Purkinje cell (primary cell): ENCODE data around the gene DACH2. TPM values are rescaled to one million over a fixed set of nuclear protein-coding genes. Genes with fewer than 3 reads are reported as not detected.

Experiments used
- polyA plus RNA-seq: library from polyadenylated mRNA; unstranded; fragments of >200 nt; fragmentation: Nextera tagmentation; gene quantifications from 2 replicates; pipeline ENCODE4 v1.2.1, GENCODE V29; 2014

The DACH2 gene
- 0.22 and 1.7 TPM in 2 replicates for polyA plus RNA-seq

GRCh38 chrX:86148024-86148511 is at the start of gene DACH2:
TSS of gene DACH2 (plus strand) at chrX:86148451.

Other genes with a start within 250 kb of the DACH2 start
- 104 and 117 TPM in 2 replicates for gene CHM, start 100.9 kb upstream of the DACH2 start, polyA plus RNA-seq